Nephron progenitor cell (in vitro differentiated cells): ENCODE measurements around the gene SGPP1.
"Not testable (repeated sequence)": the region's sequence is repeated elsewhere in the genome, so short reads cannot be mapped to it uniquely, and the experiment has no call there.

Experiments used
- DNase-seq: peaks from one replicate; pipeline ENCODE4 v3.0.0; 2021
- H3K27ac Mint-ChIP-seq: 2 replicates; pipeline ENCODE4 v1.8.0; 2021; ENCODE audit warnings: mild to moderate bottlenecking, moderate library complexity, mixed read lengths
- H3K27me3 Mint-ChIP-seq: 2 replicates; pipeline ENCODE4 v1.8.0; 2021; ENCODE audit warnings: mild to moderate bottlenecking, low read depth, mixed read lengths; ENCODE audit not compliant: poor library complexity
- H3K36me3 Mint-ChIP-seq: 2 replicates; pipeline ENCODE4 v1.8.0; 2021; ENCODE audit warnings: low read depth, mixed read lengths
- H3K4me1 Mint-ChIP-seq: 2 replicates; pipeline ENCODE4 v1.8.0; 2021; ENCODE audit warnings: mixed read lengths
- H3K4me3 Mint-ChIP-seq: 2 replicates; pipeline ENCODE4 v1.8.0; 2021; ENCODE audit warnings: mild to moderate bottlenecking, moderate library complexity, mixed read lengths
- H3K9me3 Mint-ChIP-seq: 2 replicates; pipeline ENCODE4 v1.8.0; 2021; ENCODE audit warnings: mild to moderate bottlenecking, moderate library complexity, mixed read lengths
- TF ChIP-seq, protein P1 (sequence below): fragments of 200-600 bp; sonication (generic); IDR thresholded peaks from 2 replicates; pipeline ENCODE4 v1.5.0; 2021; ENCODE audit warnings: antibody characterized with exemption

Gene SGPP1

DNA sequence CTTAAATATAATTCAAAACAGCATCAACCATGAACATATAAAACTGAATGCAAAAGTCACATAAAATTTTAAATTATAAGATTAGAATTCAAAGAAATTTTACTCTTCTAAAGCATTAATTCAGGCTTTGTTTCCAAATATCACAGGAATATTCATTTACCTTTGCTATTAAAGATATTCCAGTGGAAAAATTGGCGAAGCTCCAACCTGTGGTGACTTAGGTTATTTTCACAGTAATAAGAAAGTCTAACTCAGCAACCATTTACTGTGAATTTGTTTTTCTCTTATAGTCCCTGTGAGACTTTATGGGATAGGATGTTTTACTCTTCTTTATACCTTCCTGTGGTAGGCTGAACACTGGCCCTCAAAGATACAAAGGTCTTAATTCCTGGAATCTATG, 89.4 kb downstream of the SGPP1 start:
- H3K27ac Mint-ChIP-seq, result no peak overlapping the region
- peaks cover 59% of the 10 kb centered on the region for H3K36me3 Mint-ChIP-seq

DNA sequence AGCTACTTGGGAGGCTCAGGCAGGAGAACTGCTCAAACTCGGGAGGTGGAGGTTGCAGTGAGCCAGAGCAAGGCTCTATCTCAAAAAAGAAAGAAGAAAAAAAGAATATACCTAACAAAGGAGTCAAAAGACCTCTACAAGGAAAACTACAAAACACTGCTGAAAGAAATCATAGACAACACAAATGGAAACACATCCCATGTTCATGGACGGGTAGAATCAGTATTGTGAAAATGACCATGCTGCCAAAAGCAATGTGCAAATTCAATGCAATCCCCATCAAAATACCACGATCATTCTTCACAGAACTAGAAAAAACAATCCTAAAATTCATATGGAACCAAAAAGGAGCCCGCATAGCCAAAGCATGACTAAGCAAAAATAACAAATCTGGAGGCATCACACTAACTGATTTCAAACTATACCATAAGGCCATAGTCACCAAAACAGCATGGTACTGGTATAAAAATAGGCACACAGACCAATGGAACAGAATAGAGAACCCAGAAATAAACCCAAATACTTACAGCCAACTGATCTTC, 91.7 kb downstream of the SGPP1 start:
- not testable (repeated sequence) for H3K27me3 Mint-ChIP-seq, DNase-seq, H3K27ac Mint-ChIP-seq, H3K4me3 Mint-ChIP-seq
- peaks cover 15% of the 10 kb centered on the region for H3K4me1 Mint-ChIP-seq
- peaks cover 51% of the 10 kb centered on the region for H3K9me3 Mint-ChIP-seq
- peaks cover 75% of the 10 kb centered on the region for H3K36me3 Mint-ChIP-seq

More for the DNA sequence above, 89.4 kb downstream of the SGPP1 start:
- TF ChIP-seq, protein P1, sequence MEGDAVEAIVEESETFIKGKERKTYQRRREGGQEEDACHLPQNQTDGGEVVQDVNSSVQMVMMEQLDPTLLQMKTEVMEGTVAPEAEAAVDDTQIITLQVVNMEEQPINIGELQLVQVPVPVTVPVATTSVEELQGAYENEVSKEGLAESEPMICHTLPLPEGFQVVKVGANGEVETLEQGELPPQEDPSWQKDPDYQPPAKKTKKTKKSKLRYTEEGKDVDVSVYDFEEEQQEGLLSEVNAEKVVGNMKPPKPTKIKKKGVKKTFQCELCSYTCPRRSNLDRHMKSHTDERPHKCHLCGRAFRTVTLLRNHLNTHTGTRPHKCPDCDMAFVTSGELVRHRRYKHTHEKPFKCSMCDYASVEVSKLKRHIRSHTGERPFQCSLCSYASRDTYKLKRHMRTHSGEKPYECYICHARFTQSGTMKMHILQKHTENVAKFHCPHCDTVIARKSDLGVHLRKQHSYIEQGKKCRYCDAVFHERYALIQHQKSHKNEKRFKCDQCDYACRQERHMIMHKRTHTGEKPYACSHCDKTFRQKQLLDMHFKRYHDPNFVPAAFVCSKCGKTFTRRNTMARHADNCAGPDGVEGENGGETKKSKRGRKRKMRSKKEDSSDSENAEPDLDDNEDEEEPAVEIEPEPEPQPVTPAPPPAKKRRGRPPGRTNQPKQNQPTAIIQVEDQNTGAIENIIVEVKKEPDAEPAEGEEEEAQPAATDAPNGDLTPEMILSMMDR, result no peak
- Mint-ChIP-seq H3K4me3 (peak overlapping the region; percentile 73), H3K4me1 (peaks cover 15% of the 10 kb centered on the region), H3K9me3 (peaks cover 51% of the 10 kb centered on the region), H3K27me3 (no peaks in the 10 kb centered on the region)
- no peak for DNase-seq
